Fibroblast of skin of back (primary cell): ENCODE data around the gene PEAR1.

Source experiments
- DNase-seq: peaks from one replicate; pipeline ENCODE4 v3.0.0-alpha.2; 2013

The PEAR1 gene

DNA sequence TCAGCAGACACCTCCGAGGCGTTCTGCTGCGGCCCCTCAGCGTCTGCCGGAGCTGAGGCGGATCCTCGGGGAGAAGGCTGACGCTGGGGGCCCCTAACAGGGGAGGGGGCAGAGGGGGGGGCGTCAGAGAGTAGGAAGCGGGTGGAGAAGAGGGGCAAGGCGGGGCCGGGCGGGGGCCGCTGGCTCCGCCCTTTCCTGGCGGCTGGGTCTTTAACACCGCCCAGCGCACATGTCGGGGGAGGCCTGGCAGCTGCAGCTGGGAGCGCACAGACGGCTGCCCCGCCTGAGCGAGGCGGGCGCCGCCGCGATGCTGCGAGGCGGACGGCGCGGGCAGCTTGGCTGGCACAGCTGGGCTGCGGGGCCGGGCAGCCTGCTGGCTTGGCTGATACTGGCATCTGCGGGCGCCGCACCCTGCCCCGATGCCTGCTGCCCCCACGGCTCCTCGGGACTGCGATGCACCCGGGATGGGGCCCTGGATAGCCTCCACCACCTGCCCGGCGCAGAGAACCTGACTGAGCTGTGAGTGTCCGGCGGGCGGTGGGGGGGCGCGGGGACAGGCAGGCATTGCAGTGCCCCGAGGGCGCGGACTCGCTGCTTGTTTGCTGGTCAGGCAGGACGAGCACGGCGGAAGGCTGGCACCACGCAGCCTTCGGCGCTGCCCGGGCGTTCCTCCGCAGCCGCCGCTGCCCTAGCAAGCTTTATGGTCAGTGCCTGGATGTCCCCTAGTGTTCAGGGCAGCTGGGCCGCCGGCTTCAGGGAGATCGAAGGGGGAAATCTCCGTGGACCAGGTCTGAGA is 32.7 kb upstream of the PEAR1 start, which contains the start of gene NTRK1:
Gene NTRK1 (plus strand): TSS at position 238 of the 796 bp plus-strand sequence. CDS start 70 bp downstream, at position 308.
- DNase-seq = peak; percentile 24

DNA sequence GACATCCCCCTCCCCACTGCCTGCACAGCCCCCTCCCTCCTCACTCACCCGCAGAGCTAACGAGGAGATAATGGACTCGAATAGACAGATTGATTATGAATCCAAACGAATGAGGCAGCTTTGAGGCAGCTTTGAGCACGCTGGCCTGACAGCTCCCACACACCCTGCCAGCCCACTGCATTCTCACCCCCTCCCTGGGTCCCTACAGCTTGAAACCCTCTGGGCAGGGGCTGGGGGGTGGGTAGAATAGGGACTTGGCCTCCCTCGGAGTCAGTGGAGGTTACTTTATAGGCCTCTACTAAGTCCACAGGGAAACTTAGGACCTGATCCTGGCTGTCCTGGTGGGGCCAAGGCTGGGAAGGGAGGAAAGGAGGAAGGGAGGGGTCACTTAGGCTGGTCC is 30.9 kb upstream of the PEAR1 start:
- DNase-seq = no peak

DNA sequence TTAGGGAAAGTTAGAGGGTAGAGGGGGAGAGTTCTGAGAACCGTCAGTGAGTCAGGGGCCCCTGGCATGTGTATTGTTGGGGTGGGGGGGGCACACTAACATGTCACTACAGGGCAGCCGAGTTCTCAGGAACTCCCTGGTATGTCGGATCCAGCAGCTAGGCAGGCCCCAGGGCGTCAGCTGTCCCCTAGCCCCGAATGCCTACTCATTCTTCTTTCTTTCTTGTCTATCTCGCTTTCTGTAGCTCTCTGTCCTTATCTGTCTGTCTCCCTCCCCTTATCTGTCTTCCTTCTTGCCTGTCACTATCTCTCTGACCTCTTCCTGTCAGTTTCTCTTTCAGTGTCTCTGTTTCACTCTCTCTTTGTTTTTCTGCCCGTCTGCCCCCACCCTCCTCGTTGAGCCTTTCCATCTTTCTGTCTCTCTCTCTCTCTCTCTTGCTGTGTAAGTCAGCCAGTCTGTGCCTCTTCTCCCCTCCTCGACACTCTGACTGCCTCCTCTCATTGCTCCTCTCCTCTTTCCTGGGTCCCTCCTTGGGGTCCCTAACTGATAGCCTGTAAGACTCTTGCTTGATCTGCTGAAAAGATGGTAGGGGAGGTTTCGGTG is 30.4 kb upstream of the PEAR1 start:
- DNase-seq = no peak

DNA sequence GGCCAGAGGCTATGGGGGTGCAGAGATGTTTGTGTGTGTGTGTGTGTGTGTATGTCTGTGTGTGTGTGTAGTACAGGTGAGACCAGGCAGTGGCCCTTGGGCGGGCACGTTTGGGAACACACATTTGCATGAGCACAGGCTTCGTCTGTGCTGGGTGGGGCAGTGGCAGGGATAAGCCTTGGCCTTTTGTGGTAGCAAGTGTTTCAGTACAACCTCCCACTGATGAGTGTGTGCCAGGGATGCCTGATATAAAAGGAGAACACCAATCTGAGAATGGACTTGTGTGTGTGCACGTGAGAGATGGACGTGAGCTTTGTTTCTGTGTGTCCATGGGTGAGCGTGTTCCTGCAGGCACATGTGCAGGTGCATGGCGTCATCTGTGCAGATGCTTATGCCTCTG is 29.9 kb upstream of the PEAR1 start:
- no peak for DNase-seq

DNA sequence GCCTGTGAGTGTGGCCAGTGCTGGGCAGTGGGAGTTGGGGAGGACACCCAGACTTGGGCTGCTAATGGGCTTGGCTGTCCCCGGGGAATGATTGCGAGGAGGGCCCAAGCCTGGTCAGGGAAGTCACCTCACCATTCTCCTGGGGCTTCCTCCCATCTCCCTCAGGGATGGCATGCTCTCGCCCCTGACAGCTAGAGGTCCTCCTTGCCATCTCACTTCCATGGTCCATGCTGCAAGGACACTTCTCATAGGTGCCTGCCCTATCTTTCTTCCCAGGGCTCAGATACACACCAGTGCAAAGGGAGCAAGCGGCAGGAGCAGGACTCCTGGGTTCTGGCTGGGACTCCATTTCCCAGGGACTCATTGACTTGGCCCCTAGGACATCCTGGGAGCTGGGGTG is 28.7 kb upstream of the PEAR1 start:
- no peak for DNase-seq

DNA sequence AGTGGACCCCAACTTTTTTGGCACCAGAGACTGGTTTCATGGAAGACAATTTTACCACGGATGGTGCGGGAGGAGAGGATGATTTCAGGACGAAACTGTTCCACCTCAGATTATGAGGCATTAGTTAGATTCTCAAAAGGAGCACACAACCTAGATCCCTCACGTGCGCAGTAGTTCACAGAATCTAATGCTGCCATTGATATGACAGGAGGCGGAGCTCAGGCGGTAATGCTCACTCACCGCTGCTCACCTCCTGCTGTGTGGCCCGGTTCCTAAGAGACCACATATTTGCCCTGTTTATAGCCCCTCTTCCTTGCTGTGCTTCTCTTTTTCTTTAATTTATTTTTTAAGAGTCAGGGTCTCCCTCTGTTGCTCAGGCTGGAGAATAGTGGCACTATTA is 28.3 kb upstream of the PEAR1 start:
- DNase-seq = no peak

DNA sequence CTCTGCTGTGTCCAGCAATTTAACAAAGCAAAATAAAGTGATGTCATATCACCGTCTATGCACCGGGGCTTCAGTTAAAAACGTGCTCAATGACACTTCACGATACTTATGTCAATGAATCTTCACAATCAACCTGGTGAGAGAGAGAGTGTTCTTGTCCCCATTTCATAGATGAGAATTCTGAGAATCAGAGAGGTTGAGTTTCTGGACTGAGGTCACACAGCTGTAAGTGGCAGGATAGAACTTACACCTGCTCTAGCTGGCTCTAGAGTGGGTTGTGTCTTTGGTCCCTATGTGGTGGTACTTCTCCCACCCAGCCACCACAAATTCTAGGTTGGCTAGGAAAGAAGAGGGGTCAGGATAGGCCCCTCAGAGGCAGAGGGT is 27.7 kb upstream of the PEAR1 start:
- no peak for DNase-seq

DNA sequence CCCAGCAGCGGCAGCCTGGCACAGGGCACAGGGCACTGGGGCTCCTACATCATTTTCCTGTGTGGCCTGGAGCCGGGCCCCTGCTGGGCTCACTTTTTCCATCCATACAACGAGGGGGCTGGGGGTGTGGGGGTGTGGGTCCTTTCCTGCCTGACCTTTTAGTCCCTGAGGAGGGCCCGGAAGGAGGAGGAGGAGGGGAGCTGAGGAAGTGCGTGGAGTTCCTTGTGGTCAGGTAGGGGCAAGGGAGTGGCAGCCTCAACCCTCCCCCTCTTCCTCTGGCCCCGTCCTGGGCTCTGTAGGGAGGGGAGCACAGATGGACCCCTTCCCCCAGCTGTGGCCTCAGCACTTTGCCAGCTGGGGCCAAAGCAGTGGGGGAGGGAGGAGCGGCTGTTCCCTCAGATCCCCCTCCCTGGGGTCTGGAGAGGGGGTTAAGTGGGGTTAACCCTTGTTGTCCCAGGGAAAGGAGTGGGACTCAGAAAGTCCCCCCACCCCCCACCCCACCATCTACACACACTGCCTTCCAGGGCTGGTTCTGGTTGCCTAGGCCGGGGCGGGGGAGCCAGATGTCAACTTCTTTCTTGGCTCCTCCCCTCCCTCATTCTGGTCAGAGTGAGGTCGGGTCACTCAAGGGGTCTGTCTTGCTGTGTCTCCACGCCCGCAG is 27.1 kb upstream of the PEAR1 start:
- no peak for DNase-seq

DNA sequence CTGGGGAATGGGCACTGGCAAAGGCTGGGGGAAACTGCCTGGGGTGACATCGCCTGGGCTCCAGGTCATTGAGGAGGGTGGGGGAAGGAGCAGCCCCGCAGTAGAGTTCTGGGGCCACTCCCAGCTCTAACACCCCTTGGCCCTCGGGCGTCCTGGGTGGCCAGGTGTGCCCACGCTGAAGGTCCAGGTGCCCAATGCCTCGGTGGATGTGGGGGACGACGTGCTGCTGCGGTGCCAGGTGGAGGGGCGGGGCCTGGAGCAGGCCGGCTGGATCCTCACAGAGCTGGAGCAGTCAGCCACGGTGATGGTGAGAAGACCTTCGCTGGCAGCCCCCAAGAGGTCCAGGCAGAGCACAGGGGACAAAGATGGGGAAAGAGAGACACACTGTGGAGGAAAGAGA is 25.2 kb upstream of the PEAR1 start:
- DNase-seq = no peak

DNA sequence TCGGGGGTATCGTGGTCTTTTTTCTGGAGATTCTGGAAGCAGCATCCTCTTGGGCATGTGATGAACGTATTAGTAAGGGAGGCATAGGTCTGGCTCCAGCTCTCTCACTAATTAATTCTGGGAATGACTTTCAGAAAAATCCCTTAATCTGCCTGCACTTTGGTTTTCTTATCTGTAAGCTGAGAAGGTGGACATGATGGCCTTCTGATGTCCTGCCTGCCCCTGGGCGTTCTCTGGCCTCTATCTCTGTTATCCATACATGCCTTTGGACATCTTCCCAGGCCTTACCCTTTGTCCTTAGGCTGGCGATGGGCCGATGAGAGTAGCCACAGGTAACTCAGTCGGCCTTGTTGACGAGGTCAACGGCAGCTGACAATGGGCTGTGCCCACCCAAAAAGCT is 24.1 kb upstream of the PEAR1 start:
- DNase-seq = no peak

DNA sequence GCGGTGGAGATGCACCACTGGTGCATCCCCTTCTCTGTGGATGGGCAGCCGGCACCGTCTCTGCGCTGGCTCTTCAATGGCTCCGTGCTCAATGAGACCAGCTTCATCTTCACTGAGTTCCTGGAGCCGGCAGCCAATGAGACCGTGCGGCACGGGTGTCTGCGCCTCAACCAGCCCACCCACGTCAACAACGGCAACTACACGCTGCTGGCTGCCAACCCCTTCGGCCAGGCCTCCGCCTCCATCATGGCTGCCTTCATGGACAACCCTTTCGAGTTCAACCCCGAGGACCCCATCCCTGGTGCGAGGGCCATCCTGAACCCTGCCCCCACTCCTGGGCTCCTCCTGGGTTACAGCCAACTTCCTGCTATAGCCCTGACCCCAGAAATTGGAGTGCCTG is 19.9 kb upstream of the PEAR1 start:
- DNase-seq = no peak

DNA sequence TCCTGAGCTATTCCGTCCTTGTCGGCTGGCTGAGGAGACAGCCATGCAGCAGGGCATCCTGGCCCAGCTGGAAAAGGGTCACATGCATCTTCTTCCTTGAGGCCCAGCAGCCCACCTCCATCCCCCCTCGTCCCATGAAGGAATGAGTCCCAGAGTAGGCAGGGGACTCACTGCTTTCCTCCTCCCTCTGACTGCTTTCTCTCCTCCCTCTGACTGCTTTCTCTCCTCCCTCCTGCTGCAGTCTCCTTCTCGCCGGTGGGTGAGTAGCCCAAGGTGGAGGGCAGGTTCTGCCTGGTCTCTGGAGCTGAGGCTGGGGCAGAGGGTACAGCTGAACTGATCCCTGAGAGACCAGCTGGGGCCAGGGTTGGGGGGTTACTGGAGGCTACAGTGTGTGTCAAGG is 19.4 kb upstream of the PEAR1 start:
- no peak for DNase-seq

DNA sequence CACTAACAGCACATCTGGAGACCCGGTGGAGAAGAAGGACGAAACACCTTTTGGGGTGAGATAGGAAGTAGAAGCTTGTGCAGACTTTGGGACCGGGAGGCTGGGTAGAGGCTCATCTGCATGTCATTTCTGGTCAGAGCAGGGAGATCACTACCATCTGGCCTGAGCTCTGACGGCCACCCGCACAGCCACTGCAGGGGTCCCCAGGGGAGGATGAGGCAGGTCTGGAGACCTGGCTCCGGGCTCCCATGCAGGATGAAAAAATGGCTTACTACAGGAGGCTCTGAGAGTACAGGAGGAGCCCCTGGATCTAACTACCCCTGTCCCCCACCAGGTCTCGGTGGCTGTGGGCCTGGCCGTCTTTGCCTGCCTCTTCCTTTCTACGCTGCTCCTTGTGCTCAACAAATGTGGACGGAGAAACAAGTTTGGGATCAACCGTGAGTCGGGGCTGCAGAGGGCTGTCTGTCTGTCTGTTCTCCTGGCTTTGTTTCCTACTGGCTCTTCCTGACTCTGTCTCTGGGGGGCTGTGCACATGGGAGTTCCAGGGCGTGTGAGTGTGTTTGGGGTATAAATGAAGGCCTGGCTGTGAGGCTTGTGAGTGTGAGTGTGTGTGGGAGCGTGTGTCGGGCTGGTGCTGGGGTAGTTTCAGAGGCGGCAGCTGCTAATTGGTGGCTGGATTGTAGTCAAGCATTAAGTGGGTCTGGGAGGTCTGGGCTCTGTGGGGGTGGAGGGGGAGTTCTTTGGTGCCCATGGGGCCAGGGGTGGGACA is 18.8 kb upstream of the PEAR1 start:
- DNase-seq = no peak

DNA sequence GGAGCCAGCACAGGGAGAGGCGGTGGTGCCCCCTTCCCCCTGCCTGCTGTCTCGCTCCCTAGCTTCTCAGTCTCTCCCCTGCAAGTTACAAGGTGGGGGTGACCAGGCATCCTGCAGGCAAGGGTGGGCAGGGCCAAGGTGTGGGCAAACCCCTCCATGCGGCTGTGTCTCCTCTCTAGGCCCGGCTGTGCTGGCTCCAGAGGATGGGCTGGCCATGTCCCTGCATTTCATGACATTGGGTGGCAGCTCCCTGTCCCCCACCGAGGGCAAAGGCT is 18.2 kb upstream of the PEAR1 start:
- DNase-seq = no peak

DNA sequence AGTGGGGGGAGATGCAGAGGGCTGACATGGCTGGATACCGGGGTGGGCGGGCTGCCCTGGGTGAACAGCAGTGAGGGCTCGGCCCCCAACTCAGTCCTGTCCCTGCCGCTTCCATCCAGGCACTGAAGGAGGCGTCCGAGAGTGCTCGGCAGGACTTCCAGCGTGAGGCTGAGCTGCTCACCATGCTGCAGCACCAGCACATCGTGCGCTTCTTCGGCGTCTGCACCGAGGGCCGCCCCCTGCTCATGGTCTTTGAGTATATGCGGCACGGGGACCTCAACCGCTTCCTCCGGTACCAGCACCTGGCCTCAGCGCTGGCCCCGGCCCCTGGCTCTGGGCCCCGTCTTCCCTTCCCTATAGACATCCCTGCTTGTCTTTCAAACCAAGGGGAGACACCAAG is 17.2 kb upstream of the PEAR1 start:
- no peak for DNase-seq

DNA sequence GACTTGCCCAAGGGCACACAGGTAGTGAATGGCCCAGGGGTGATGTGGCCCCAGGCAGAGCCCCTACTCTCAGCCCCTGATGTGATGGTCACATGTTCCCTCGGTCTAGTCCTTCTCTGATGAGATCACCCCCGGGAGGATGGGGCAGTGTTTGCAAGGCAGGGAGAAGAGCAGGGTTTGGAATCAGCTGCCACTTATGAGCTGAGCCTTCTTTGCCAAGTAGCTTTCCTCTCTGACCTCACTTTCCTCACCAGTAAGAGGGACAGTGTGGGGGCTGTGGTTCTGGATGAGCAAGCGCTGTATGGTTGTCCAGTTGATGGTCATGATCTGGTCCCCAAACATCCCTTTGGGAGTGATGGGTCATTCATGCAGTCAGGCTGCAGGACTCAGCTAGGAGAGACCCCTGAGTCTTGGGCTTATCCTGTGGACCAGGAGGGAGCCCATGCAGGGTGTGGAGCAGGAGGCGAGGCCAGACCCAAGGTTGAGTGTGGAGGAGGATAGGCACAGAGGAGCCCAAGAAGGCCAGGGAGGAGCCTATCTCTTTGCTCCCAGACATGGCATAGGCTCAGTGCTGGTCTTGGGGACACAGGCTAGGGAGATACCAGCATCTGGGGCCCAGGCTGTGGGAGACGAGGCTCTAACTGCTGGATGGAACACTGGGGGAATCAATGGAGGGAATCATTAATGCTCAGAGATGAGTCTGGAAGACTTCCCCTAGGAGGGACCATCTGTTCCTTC is 15.9 kb upstream of the PEAR1 start:
- DNase-seq = no peak

DNA sequence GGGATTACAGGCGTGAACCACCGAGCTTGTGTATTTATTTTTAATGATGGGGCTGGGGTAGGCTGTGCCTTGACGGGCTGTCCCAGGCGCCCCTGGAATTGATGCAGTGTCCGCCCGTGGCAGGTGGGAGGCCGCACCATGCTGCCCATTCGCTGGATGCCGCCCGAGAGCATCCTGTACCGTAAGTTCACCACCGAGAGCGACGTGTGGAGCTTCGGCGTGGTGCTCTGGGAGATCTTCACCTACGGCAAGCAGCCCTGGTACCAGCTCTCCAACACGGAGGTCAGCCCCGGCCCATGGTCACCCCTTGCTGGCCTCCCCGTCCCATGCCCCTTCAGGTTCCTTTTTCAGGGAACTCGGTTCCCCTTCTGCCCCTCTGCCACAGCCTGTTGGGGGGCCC is 13.6 kb upstream of the PEAR1 start:
- no peak for DNase-seq

DNA sequence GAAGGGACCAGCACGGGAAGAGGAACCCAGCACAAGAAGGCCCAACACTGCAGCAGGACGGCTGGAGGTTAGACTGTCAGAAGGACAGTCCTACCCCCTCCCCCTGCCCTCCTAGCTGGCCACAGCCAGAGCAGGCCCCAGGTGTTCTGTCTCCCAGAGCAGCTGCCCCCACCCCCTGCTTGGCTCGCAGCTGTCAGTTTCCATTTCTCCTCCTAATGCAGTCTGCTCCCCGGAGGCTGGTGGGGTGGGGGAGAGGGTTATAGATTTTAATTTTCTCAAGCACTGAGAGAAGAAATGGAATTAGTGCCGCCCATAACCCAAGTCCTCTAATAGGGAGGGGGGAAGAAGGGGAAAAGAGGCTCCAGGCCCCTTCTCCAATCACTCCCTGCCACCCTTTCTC is 13.0 kb upstream of the PEAR1 start:
- DNase-seq = no peak

DNA sequence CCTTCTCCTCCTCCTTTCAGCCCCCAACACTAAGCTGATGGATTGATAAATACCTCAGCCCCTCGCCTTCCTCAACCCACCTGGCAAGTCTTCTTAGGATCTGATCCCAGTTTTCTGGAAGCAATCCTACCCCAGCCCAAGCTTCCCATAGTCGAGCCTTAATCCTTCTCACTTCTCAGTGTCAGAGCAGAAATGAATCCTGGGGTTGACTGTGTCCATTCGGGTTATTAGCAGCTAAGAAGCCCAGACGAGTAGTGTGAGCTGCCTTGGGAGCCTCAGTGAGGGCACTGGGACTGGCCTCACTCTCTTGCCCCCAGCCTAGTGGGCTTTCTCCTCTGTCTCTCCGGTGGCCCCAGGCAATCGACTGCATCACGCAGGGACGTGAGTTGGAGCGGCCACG is 12.4 kb upstream of the PEAR1 start:
- DNase-seq = no peak

DNA sequence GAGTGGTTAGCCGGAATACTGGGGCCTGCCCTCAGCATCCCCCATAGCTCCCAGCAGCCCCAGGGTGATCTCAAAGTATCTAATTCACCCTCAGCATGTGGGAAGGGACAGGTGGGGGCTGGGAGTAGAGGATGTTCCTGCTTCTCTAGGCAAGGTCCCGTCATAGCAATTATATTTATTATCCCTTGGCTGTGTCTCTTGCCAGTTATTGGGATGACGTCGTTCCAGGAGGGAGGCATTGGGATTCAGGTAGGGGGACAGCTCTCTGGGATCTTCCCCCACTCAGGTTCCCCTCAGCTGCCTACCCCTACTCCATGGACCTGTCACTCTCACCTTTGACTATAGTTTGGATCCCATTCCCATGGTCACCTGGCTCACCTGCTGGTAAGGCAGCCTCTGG is 11.9 kb upstream of the PEAR1 start:
- no peak for DNase-seq

DNA sequence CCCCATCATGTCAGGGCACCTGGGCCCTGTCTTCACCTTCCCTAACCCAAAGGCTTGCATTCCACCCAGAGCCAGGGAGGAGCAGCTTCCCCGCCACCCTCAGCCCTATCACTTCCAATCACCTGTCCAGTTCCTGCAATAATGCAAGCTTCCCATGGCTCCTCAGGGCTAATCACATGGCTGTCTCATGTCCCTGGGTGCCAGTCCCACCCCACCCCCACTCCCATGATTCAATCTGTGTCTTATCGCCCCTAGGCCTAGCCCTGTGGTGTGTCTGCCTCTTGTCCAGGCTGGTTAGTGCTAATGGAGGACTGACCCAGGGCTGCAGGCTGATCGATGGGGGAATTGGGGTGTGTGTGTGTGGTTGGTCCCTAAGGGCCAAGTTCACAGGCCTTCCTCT is 11.0 kb upstream of the PEAR1 start:
- no peak for DNase-seq

DNA sequence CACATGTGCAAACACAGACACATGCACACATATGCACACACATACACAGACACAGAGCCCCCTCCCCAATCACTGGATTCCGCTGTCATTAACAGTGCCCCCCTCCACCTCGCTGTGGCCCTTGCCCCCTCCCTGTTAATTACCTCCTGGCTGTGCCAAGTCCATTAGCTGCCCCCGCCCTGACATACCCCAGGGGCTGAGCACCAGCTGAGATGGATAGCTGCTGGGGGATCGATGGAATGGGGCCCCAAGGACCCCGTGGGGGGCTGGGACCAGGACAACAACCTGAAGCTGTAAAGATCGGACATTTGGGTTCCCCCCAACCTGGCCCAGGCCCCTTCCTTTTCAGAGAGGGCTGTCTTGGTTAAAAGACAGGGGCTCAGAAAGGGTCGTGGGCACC is 9.6 kb upstream of the PEAR1 start:
- no peak for DNase-seq
